Ovary (tissue), 3 donors: ENCODE results near the gene DCDC2C.

Experiments
- EP300 ChIP-seq: sonication (generic); formaldehyde crosslinking; IDR thresholded peaks from one replicate; pipeline ENCODE4 v1.6.1; 2017; ENCODE audit warnings: antibody characterized with exemption
- POLR2A ChIP-seq: fragments of 450-650 bp; IDR thresholded peaks from one replicate; pipeline ENCODE4 v1.6.1; 2017; ENCODE audit warnings: antibody characterized with exemption, mild to moderate bottlenecking, moderate library complexity
- TF ChIP-seq, protein P1 (sequence below), 3 donors: fragments of 450-650 bp in 2 of 3; fragments of 200-600 bp in 1 of 3; IDR thresholded peaks; one replicate each; pipeline versions ENCODE4 v1.5.1 to v1.8.0; 2016 to 2022; ENCODE audit warnings: antibody characterized with exemption in 3 of 3, mild to moderate bottlenecking in 1 of 3
- donor health status: DM: no; HTN: no; CAD: no.

DNA sequence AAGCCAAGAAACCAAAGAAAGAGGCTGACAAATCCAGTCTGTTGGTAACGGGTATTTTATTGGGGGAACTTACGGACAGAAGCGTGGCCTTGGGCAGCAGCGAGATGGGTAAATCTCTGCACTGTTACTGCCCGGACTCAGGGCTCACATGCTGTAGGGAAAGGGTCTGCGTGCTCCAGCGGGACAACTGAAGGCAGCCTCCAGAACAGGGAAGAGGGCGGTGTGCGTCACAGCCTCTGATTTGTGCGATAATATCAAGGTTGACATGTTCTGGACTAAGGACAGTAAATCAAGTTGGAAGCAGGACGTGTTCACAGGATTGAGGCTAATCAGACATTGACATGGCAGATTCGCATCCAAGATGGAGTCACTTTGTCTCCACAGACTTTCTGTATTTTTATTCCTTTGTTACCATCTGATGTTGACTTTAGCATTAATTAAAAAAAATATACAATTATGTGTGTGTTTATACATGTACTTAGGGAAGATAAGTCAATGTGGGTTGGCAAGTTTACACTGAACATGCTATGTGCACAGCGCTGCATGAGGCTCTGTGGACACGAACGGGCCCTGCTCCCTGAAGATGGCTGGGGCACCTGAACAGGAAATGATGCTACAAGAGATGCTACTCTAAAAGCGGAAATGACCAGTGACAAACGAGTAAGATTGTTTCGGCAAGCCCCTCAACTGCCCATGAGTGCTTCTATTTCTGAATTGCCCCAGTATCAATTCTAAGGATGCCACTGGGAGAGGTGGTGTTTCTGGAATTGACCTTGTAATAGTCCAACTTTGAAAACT lies 22.6 kb upstream of the DCDC2C start:
- TF ChIP-seq POLR2A (no peak), EP300 (no peak)
- TF ChIP-seq, protein P1, sequence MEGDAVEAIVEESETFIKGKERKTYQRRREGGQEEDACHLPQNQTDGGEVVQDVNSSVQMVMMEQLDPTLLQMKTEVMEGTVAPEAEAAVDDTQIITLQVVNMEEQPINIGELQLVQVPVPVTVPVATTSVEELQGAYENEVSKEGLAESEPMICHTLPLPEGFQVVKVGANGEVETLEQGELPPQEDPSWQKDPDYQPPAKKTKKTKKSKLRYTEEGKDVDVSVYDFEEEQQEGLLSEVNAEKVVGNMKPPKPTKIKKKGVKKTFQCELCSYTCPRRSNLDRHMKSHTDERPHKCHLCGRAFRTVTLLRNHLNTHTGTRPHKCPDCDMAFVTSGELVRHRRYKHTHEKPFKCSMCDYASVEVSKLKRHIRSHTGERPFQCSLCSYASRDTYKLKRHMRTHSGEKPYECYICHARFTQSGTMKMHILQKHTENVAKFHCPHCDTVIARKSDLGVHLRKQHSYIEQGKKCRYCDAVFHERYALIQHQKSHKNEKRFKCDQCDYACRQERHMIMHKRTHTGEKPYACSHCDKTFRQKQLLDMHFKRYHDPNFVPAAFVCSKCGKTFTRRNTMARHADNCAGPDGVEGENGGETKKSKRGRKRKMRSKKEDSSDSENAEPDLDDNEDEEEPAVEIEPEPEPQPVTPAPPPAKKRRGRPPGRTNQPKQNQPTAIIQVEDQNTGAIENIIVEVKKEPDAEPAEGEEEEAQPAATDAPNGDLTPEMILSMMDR (IDR thresholded peaks at IDR 0.05): no peak
